Measurements from ENCODE around the gene DCBLD1. TPM values are rescaled to one million over a fixed set of nuclear protein-coding genes. Genes with fewer than 3 reads are reported as not detected.
A peak's percentile ranks its signal among the peaks of the same experiment; 100 is the strongest.

The DCBLD1 gene
- total and polyA plus RNA-seq, 4 donors = 2.7 to 10.4 (median 4.4) TPM

DNA sequence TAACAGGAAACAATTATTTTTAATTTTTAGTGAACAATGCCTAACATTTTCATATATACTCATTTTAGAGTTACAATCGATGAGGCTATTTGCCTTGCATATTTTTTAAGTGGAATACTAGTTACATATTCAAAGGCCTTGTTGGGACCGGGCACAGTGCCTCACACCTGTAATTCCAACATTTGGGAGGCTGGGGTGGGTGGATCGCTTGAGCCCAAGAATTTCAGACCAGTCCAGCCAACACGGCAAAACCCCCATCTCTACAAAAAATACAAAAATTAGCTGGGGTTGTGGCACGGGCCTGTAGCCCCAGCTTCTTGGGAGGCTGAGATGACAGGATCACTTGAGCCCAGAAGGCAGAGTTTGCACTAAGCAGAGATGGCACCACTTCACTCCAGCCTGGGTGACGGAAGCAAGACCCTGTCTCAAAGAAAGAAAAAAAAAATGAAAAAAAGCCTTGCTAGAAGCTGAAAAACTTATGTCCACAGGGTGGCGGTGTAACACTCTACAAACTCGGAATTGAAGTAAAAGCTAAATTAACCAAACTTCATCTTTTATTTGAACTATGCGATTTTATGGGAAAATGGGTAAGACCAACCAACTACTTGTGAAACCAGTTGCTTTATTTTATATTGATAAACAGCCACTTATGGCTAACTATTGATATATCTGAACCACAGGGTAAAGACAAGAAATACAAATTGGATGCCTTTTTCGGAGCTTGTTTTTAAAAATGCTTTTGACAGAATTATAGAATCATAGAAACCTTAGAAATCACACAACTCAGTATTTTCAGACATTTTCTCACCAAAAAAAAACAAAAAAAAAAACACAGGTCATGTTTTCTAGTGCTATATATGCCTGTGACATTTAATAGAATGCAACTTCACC lies 32.7 kb upstream of the DCBLD1 start:
- H3K9ac ChIP-seq (ENCODE audit: low read depth in 1 of 2, low read length in 2 of 2) = no peak overlapping the region
- TF ChIP-seq RAD21 (IDR thresholded peaks at IDR 0.05) = peak; percentile 90 to 91
- no peak for TF ChIP-seq TAF1 (conservative IDR thresholded peaks at IDR 0.05)
- TF ChIP-seq CTCF (IDR thresholded peaks at IDR 0.05; ENCODE audit: low read depth, low read length, missing input control) = peak; percentile 70
- H3K4me1 ChIP-seq (ENCODE audit: control insufficient read depth in 4 of 4, insufficient read depth in 4 of 4, low read length in 3 of 4) = no peaks in the 10 kb centered on the region
- H3K9me3 ChIP-seq (ENCODE audit: control insufficient read depth in 4 of 4, low read length in 3 of 4) = no peaks in the 10 kb centered on the region
- H3K27ac ChIP-seq (ENCODE audit: low read depth in 1 of 2, low read length in 2 of 2) = no peak overlapping the region
- H3K27me3 ChIP-seq (ENCODE audit: control insufficient read depth in 4 of 4, insufficient read depth in 4 of 4, low read length in 3 of 4) = peaks cover 0 to 2% (median 0%) of the 10 kb centered on the region in 4 donors
- 41% methylated on average over 10 of the region's 10 CpGs for WGBS
- DNase-seq (ENCODE audit: low spot score) = peak; percentile 38
- H3K4me3 ChIP-seq (ENCODE audit: low read depth in 1 of 3, low read length in 3 of 3) = no peak overlapping the region
- no peaks in the 10 kb centered on the region for H3K36me3 ChIP-seq (ENCODE audit: control insufficient read depth in 4 of 4, insufficient read depth in 3 of 4, low read depth in 1 of 4, low read length in 3 of 4)

GRCh38 chr6:117451671-117452070 lies 30.8 kb upstream of the DCBLD1 start:
- WGBS = 41% methylated on average over 5 of the region's 5 CpGs
- TF ChIP-seq SP1 (IDR thresholded peaks at IDR 0.05) = no peak
- Histone ChIP-seq H3K9ac (ENCODE audit: low read depth in 1 of 2, low read length in 2 of 2) (no peak overlapping the region), H3K4me3 (ENCODE audit: low read depth in 1 of 3, low read length in 3 of 3) (no peak overlapping the region), H3K36me3 (ENCODE audit: control insufficient read depth in 4 of 4, insufficient read depth in 3 of 4, low read depth in 1 of 4, low read length in 3 of 4) (no peaks in the 10 kb centered on the region), H3K4me1 (ENCODE audit: control insufficient read depth in 4 of 4, insufficient read depth in 4 of 4, low read length in 3 of 4) (no peaks in the 10 kb centered on the region), H3K27me3 (ENCODE audit: control insufficient read depth in 4 of 4, insufficient read depth in 4 of 4, low read length in 3 of 4) (no peaks in the 10 kb centered on the region), H3K27ac (ENCODE audit: low read depth in 1 of 2, low read length in 2 of 2) (no peak overlapping the region), H3K9me3 (ENCODE audit: control insufficient read depth in 4 of 4, low read length in 3 of 4) (no peaks in the 10 kb centered on the region)
- DNase-seq (ENCODE audit: low spot score) = no peak

DNA sequence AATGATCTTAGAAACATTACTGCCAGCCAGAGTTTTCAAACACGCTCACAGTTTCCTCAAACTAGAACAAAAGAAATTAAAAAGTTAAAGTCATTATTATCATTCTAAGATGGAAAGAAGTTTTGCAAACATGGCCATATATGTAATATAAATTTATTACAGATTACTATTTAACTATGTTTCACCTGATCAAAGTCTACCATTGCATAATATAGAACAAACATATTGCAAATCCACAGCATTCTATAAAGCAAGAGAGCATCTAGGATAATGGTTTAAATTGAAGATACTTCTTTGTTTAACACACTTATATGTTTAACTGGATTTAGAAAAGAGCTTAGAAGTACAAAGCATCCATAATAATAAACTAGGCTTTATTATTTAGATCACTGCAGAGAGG lies 26.2 kb upstream of the DCBLD1 start:
- Histone ChIP-seq H3K9ac (ENCODE audit: low read depth in 1 of 2, low read length in 2 of 2) (no peak overlapping the region), H3K27ac (ENCODE audit: low read depth in 1 of 2, low read length in 2 of 2) (no peak overlapping the region), H3K4me1 (ENCODE audit: control insufficient read depth in 4 of 4, insufficient read depth in 4 of 4, low read length in 3 of 4) (no peaks in the 10 kb centered on the region), H3K27me3 (ENCODE audit: control insufficient read depth in 4 of 4, insufficient read depth in 4 of 4, low read length in 3 of 4) (no peaks in the 10 kb centered on the region), H3K36me3 (ENCODE audit: control insufficient read depth in 4 of 4, insufficient read depth in 3 of 4, low read depth in 1 of 4, low read length in 3 of 4) (no peaks in the 10 kb centered on the region), H3K4me3 (ENCODE audit: low read depth in 1 of 3, low read length in 3 of 3) (no peak overlapping the region), H3K9me3 (ENCODE audit: control insufficient read depth in 4 of 4, low read length in 3 of 4) (no peaks in the 10 kb centered on the region)
- TF ChIP-seq, protein P1, sequence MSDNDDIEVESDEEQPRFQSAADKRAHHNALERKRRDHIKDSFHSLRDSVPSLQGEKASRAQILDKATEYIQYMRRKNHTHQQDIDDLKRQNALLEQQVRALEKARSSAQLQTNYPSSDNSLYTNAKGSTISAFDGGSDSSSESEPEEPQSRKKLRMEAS (IDR thresholded peaks at IDR 0.05) = no peak
- TF ChIP-seq, protein P2, sequence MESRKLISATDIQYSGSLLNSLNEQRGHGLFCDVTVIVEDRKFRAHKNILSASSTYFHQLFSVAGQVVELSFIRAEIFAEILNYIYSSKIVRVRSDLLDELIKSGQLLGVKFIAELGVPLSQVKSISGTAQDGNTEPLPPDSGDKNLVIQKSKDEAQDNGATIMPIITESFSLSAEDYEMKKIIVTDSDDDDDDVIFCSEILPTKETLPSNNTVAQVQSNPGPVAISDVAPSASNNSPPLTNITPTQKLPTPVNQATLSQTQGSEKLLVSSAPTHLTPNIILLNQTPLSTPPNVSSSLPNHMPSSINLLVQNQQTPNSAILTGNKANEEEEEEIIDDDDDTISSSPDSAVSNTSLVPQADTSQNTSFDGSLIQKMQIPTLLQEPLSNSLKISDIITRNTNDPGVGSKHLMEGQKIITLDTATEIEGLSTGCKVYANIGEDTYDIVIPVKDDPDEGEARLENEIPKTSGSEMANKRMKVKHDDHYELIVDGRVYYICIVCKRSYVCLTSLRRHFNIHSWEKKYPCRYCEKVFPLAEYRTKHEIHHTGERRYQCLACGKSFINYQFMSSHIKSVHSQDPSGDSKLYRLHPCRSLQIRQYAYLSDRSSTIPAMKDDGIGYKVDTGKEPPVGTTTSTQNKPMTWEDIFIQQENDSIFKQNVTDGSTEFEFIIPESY (IDR thresholded peaks at IDR 0.05) = no peak
- peak in 1 of 2 donors; percentile 58 for TF ChIP-seq HNF4A (conservative IDR thresholded peaks at IDR 0.05)
- WGBS = 86% methylated on average over 1 of the region's 1 CpG
- DNase-seq (ENCODE audit: low spot score) = no peak

DNA sequence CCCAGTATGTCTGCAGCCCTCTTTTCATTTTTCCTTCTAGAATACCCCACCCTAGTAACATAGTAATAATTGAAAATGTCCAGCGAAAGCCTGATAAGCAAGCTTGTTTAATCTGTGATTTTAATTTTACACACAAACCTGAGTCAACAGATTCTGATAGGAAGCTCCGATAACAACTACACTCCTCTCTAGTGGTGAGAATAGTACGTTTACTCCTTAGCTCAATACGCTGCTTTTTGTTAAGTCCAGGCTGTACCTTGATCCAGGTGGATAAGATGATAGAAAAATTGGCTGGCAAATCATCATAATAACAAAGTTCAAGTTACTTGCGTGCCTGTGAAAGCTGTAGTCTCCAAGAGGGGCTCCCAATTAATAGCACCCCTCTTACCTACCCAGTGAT lies 25.5 kb upstream of the DCBLD1 start:
- H3K27ac ChIP-seq (ENCODE audit: low read depth in 1 of 2, low read length in 2 of 2) = no peak overlapping the region
- H3K27me3 ChIP-seq (ENCODE audit: control insufficient read depth in 4 of 4, insufficient read depth in 4 of 4, low read length in 3 of 4) = no peaks in the 10 kb centered on the region
- no peaks in the 10 kb centered on the region for H3K4me1 ChIP-seq (ENCODE audit: control insufficient read depth in 4 of 4, insufficient read depth in 4 of 4, low read length in 3 of 4)
- no peak overlapping the region for H3K9ac ChIP-seq (ENCODE audit: low read depth in 1 of 2, low read length in 2 of 2)
- WGBS = 85% methylated on average over 5 of the region's 5 CpGs
- no peak for DNase-seq (ENCODE audit: low spot score)
- no peaks in the 10 kb centered on the region for H3K36me3 ChIP-seq (ENCODE audit: control insufficient read depth in 4 of 4, insufficient read depth in 3 of 4, low read depth in 1 of 4, low read length in 3 of 4)
- no peak overlapping the region for H3K4me3 ChIP-seq (ENCODE audit: low read depth in 1 of 3, low read length in 3 of 3)
- H3K9me3 ChIP-seq (ENCODE audit: control insufficient read depth in 4 of 4, low read length in 3 of 4) = no peaks in the 10 kb centered on the region
- TF ChIP-seq YY1 (IDR thresholded peaks at IDR 0.05) (no peak), FOXA2 (IDR thresholded peaks at IDR 0.05) (no peak), JUND (IDR thresholded peaks at IDR 0.05) (no peak), REST (IDR thresholded peaks at IDR 0.05) (no peak), SP1 (IDR thresholded peaks at IDR 0.05) (no peak)
- TF ChIP-seq, protein P2 (IDR thresholded peaks at IDR 0.05) = no peak
- TF ChIP-seq, protein P1 (IDR thresholded peaks at IDR 0.05) = no peak

Data from liver (tissue), 9 donors.